T-cell (primary cell): ENCODE data around the gene TNFAIP1. TPM values are rescaled to one million over a fixed set of nuclear protein-coding genes. Genes with fewer than 3 reads are reported as not detected.

Experiments used
- ATAC-seq, 4 experiments: fragments of 200-7000 bp in 3 of 4; fragments of 150-1000 bp in 1 of 4; cut with Tn5 transposase; replicated peaks in 1 of 4; 1 replicate in 3 of 4; 2 replicates in 1 of 4; pipeline ENCODE4 v1.10.0; 2021; ENCODE audit warnings: moderate library complexity in 3 of 4, mild to moderate bottlenecking in 2 of 4, moderate number of reproducible peaks in 1 of 4
- CTCF ChIA-PET, 2 donors: fragments of 300-600 bp; sonication (Branson Sonifier 250); formaldehyde crosslinking; loops; one replicate each; lab custom pipeline; 2022; ENCODE audit warnings: antibody characterized with exemption in 2 of 2; lab: Charles Lee
- POLR2A ChIA-PET, 2 donors: fragments of 300-600 bp; sonication (Branson Sonifier 250); formaldehyde crosslinking; loops; one replicate each; lab custom pipeline; 2022; ENCODE audit warnings: antibody characterized with exemption in 2 of 2; lab: Charles Lee
- DNase-seq, 35 experiments: peaks; one replicate each; pipeline versions ENCODE4 v3.0.0 to v3.0.0-alpha.2; 2013 to 2023
- H3K27ac ChIP-seq: one replicate; pipeline ENCODE4 v1.5.1; 2013; ENCODE audit warnings: low read length
- H3K27me3 ChIP-seq, 2 experiments: replicated peaks in 1 of 2; 1 replicate in 1 of 2; 2 replicates in 1 of 2; pipeline versions ENCODE4 v1.6.1 to v1.7.0; 2013; ENCODE audit warnings: low read length in 1 of 2, mixed read lengths in 1 of 2; ENCODE audit not compliant: control insufficient read depth in 2 of 2, insufficient read depth in 2 of 2; ENCODE audit errors: extremely low read depth in 1 of 2
- H3K36me3 ChIP-seq, 2 donors: 1 replicate in 1 of 2; 2 replicates in 1 of 2; pipeline versions ENCODE4 v1.6.1 to v1.7.0; 2013; ENCODE audit warnings: low read length in 1 of 2; ENCODE audit not compliant: control insufficient read depth in 2 of 2, insufficient read depth in 1 of 2; ENCODE audit errors: extremely low read depth in 1 of 2
- H3K4me1 ChIP-seq, 2 experiments: 1 replicate in 1 of 2; 2 replicates in 1 of 2; pipeline versions ENCODE4 v1.6.1 to v1.7.0; 2013; ENCODE audit warnings: low read length in 2 of 2, mixed read lengths in 1 of 2; ENCODE audit not compliant: insufficient read depth in 2 of 2, control insufficient read depth in 1 of 2; ENCODE audit errors: extremely low read depth in 1 of 2
- H3K4me3 ChIP-seq, 2 donors: 1 replicate in 1 of 2; 2 replicates in 1 of 2; pipeline versions ENCODE4 v1.5.1 to v1.7.0; 2013; ENCODE audit warnings: mild to moderate bottlenecking in 2 of 2, low read length in 1 of 2, moderate library complexity in 1 of 2; ENCODE audit not compliant: control insufficient read depth in 1 of 2; ENCODE audit errors: extremely low read depth in 1 of 2
- H3K9me3 ChIP-seq: 2 replicates; pipeline ENCODE4 v1.7.0; 2013
- H3K27ac Mint-ChIP-seq, 2 donors: one replicate each; pipeline ENCODE4 v1.8.0; 2020 to 2021; ENCODE audit warnings: mild to moderate bottlenecking in 2 of 2, mixed read lengths in 2 of 2
- H3K27me3 Mint-ChIP-seq, 2 donors: one replicate each; pipeline ENCODE4 v1.8.0; 2021 to 2022; ENCODE audit warnings: mixed read lengths in 2 of 2
- H3K36me3 Mint-ChIP-seq: one replicate; pipeline ENCODE4 v1.8.0; 2021; ENCODE audit warnings: mixed read lengths
- H3K4me1 Mint-ChIP-seq, 3 donors: one replicate each; pipeline ENCODE4 v1.8.0; 2020 to 2022; ENCODE audit warnings: mixed read lengths in 3 of 3, mild to moderate bottlenecking in 1 of 3
- H3K4me3 Mint-ChIP-seq, 3 donors: one replicate each; pipeline ENCODE4 v1.8.0; 2020 to 2022; ENCODE audit warnings: mild to moderate bottlenecking in 3 of 3, mixed read lengths in 3 of 3, moderate library complexity in 3 of 3
- H3K9me3 Mint-ChIP-seq, 3 donors: one replicate each; pipeline ENCODE4 v1.8.0; 2020 to 2022; ENCODE audit warnings: mixed read lengths in 3 of 3
- WGBS: methylation state at CpG from one replicate; pipeline ENCODE4 v1.1.5; 2013; ENCODE audit warnings: missing lambda C conversion rate; ENCODE audit not compliant: insufficient coverage; 5-methylcytosine and 5-hydroxymethylcytosine counted together
- total RNA-seq, 35 experiments: library from RNA in 6 of 35; stranded (reverse) in 6 of 35; fragments of 120-200 nt in 1 of 35; gene quantifications; one replicate each; pipeline versions ENCODE4 v1.2.1 to v1.2.4 and lab custom pipeline; 2013 to 2026

TNFAIP1 gene
- total RNA-seq, 5 donors from 2014 or later (not counting 1 experiment from before 2014, with no cell fraction given): 12.1 to 28.9 (median 23.3) TPM

DNA sequence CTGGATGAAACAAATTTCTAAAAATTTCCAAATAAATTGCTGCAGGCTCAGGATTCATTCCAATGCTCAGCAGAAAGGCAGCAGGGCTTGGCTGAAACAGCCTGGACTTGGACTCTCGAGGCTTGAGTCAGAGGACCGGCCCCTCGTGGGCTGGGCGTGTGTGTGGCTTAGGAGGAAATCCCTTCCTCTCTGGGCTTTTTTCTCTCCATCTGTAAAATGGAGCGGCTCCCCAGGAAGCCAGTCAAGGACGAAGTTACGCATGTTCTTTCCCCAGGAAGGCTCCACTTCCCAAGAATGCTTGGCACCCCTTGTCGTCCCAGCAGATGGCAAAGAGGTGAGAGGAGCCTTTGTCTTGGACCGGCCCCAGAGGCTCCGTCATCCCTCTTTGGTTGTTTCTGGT is 56.9 kb downstream of the TNFAIP1 start:
- Histone ChIP-seq H3K4me3 (no peak overlapping the region), H3K27ac (no peak overlapping the region), H3K4me1 (no peaks in the 10 kb centered on the region), H3K36me3 (peaks cover 6 to 71% of the 10 kb centered on the region in 2 donors), H3K9me3 (no peaks in the 10 kb centered on the region), H3K27me3 (no peaks in the 10 kb centered on the region)
- Mint-ChIP-seq H3K4me1 (peaks cover 0 to 10% (median 2%) of the 10 kb centered on the region in 3 donors), H3K36me3 (peaks cover 41% of the 10 kb centered on the region), H3K4me3 (no peak overlapping the region), H3K9me3 (no peaks in the 10 kb centered on the region), H3K27me3 (no peaks in the 10 kb centered on the region), H3K27ac (no peak overlapping the region)
- POLR2A ChIA-PET: no interaction called here
- ATAC-seq (no peak), DNase-seq (no peak)
- 92% methylated on average over 2 of the region's 10 CpGs for WGBS
- CTCF ChIA-PET: no interaction called here

DNA sequence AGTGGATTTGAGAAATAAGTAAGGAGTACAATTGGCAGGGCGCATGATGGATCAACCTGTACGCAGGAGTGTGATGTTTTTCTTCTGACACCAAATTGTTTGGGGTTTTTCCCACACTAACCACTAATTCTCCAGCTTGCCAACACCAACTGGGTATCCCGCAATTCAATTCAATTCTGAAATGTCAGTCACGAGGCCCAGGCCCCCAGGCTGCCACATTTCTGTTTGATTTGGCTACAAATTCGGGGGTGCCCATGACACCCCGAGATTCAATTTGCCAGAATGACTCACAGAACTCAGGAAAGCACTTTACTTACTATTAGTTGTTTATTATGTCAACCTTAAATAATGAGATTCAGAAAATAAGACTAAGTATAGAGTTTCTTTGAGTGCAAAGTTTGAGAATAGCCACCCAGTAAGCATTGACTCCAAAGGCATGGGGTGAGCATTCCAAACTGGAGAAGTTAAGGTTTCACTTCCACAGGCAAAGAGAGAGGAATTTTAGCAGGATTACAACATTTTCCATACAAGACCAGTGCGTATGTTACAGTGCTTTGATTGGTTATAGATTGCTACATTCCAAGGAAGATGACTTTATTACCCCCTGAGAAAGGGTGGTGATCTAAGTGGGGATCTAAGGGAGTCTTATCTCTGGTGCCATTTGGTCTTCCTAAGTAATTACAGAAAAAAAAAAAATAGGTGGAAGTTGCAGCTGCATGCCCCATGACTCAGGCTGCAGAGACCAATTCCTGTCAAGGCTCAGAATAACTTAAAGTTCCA is 59.0 kb downstream of the TNFAIP1 start:
- H3K9me3 ChIP-seq: no peaks in the 10 kb centered on the region
- WGBS: no CpG with 5 or more reads among the region's 7 CpGs
- no peak overlapping the region for H3K27ac ChIP-seq
- no peak for DNase-seq
- no peaks in the 10 kb centered on the region for H3K27me3 ChIP-seq
- POLR2A ChIA-PET: interaction anchor here in 1 of 2 donors (0.6 kb wide), 1 partner anchor 158 kb away, joined by 14 read pairs; no protein-coding TSS in a partner anchor
- no peaks in the 10 kb centered on the region for H3K27me3 Mint-ChIP-seq
- H3K4me3 Mint-ChIP-seq: no peak overlapping the region
- peaks cover 35% of the 10 kb centered on the region for H3K36me3 Mint-ChIP-seq
- H3K4me1 Mint-ChIP-seq: peaks cover 0 to 5% (median 0%) of the 10 kb centered on the region in 3 donors
- H3K36me3 ChIP-seq: peaks cover 4 to 64% of the 10 kb centered on the region in 2 donors
- no peak overlapping the region for H3K4me3 ChIP-seq
- H3K4me1 ChIP-seq: no peaks in the 10 kb centered on the region
- H3K9me3 Mint-ChIP-seq: no peaks in the 10 kb centered on the region
- CTCF ChIA-PET: interaction anchor here (0.6 to 0.7 kb wide), 2 partner anchors 231 to 744 kb away, joined by 3 read pairs; no protein-coding TSS in a partner anchor
- ATAC-seq: no peak
- H3K27ac Mint-ChIP-seq: no peak overlapping the region

GRCh38 chr17:28395426-28395825 is 59.9 kb downstream of the TNFAIP1 start:
- peaks cover 4 to 55% of the 10 kb centered on the region in 2 donors for H3K36me3 ChIP-seq
- ATAC-seq (no peak), DNase-seq (no peak)
- ChIA-PET CTCF (interaction anchor here in 1 of 2 donors (0.7 kb wide), 1 partner anchor 745 kb away, joined by 3 read pairs; no protein-coding TSS in a partner anchor), POLR2A (no interaction called here)
- no peak overlapping the region for H3K4me3 Mint-ChIP-seq
- no peaks in the 10 kb centered on the region for H3K9me3 Mint-ChIP-seq
- no peaks in the 10 kb centered on the region for H3K27me3 Mint-ChIP-seq
- H3K27ac Mint-ChIP-seq: no peak overlapping the region
- H3K27ac ChIP-seq: no peak overlapping the region
- H3K4me1 Mint-ChIP-seq: no peaks in the 10 kb centered on the region
- no peak overlapping the region for H3K4me3 ChIP-seq
- no peaks in the 10 kb centered on the region for H3K9me3 ChIP-seq
- H3K36me3 Mint-ChIP-seq: peaks cover 27% of the 10 kb centered on the region
- H3K27me3 ChIP-seq: no peaks in the 10 kb centered on the region
- H3K4me1 ChIP-seq: no peaks in the 10 kb centered on the region
- no CpG with 5 or more reads among the region's 2 CpGs for WGBS

DNA sequence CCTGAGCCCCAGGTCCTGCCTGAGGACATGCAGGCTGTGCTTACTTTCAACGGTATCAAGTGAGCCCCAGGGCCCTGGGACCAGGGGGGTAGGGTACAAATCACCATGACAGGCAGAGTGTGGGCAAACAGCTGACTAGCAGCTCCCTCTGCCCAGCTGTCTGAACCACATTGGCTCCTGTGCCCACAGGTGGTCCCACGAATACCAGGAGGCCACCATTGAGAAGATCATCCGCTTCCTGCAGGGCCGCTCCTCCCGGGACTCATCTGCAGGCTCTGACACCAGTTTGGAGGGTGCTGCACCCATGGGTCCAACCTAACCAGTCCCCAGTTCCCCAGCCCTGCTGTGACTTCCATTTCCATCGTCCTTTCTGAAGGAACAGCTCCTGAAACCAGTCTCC is 60.4 kb downstream of the TNFAIP1 start:
- ChIA-PET POLR2A (no interaction called here), CTCF (no interaction called here)
- H3K9me3 ChIP-seq: no peaks in the 10 kb centered on the region
- peaks cover 3 to 49% of the 10 kb centered on the region in 2 donors for H3K36me3 ChIP-seq
- 95% methylated on average over 5 of the region's 6 CpGs for WGBS
- DNase-seq: no peak
- H3K27me3 ChIP-seq: no peaks in the 10 kb centered on the region
- no peak for ATAC-seq
- Mint-ChIP-seq H3K4me1 (no peaks in the 10 kb centered on the region), H3K4me3 (no peak overlapping the region), H3K27ac (no peak overlapping the region), H3K9me3 (no peaks in the 10 kb centered on the region), H3K36me3 (peaks cover 21% of the 10 kb centered on the region), H3K27me3 (no peaks in the 10 kb centered on the region)
- H3K4me1 ChIP-seq: no peaks in the 10 kb centered on the region
- H3K27ac ChIP-seq: no peak overlapping the region
- H3K4me3 ChIP-seq: no peak overlapping the region

Other genes starting within 250 kb of the TNFAIP1 start
- 1 to 10 TPM; 3.4 to 7.2 (median 5.1) TPM for gene TMEM97, start 16.6 kb upstream of the TNFAIP1 start, total RNA-seq
- 10 to 100 TPM; 29.3 to 55.4 (median 33.8) TPM for gene IFT20, start 289 bp upstream of the TNFAIP1 start, total RNA-seq
- gene POLDIP2, start 21.8 kb downstream of the TNFAIP1 start, total RNA-seq: 10 to 100 TPM; 29.2 to 38.7 (median 33.2) TPM
- not detected for gene SEBOX, start 29.4 kb downstream of the TNFAIP1 start, total RNA-seq
- 1 to 10 TPM in 3 of 5 donors, under 1 TPM in 2; 0.50 to 1.9 (median 1.2) TPM for gene VTN, start 34.5 kb downstream of the TNFAIP1 start, total RNA-seq
- 10 to 100 TPM; 26.0 to 42.3 (median 37.9) TPM for gene SARM1, start 35.9 kb downstream of the TNFAIP1 start, total RNA-seq
- gene SLC46A1, start 70.5 kb downstream of the TNFAIP1 start, total RNA-seq: 1 to 10 TPM in 4 of 5 donors, under 1 TPM in 1; 0.93 to 2.7 (median 2.5) TPM
- gene SLC13A2, start 137.9 kb downstream of the TNFAIP1 start, total RNA-seq: not detected
- gene FOXN1, start 170.6 kb downstream of the TNFAIP1 start, total RNA-seq: not detected
- 10 to 100 TPM; 37.7 to 51.7 (median 44.5) TPM for gene UNC119, start 216.9 kb downstream of the TNFAIP1 start, total RNA-seq
- 10 to 100 TPM; 54.9 to 63.0 (median 60.9) TPM for gene PIGS, start 235.8 kb downstream of the TNFAIP1 start, total RNA-seq
- 10 to 100 TPM; 27.0 to 31.0 (median 28.4) TPM for gene ALDOC, start 241.1 kb downstream of the TNFAIP1 start, total RNA-seq